Keratinocyte (primary cell): ENCODE data around the gene DECR2. TPM values are rescaled to one million over a fixed set of nuclear protein-coding genes. Genes with fewer than 3 reads are reported as not detected.

Experiments used
- DNase-seq: peaks from one replicate; pipeline ENCODE4 v3.0.0-alpha.2; 2011; ENCODE audit warnings: low read depth, missing footprints, low spot score
- FAIRE-seq: peaks from 2 replicates; lab custom pipeline; 2011; peaks lifted over from hg19 to GRCh38; lab: Jason Lieb, UNC
- H2AFZ ChIP-seq: 2 replicates; pipeline ENCODE4 v1.6.0; 2012; ENCODE audit warnings: low read length, control low read depth, inconsistent platforms; ENCODE audit not compliant: control insufficient read depth
- H3K27ac ChIP-seq: 2 replicates; pipeline ENCODE4 v1.5.1; 2011; ENCODE audit warnings: low read length; ENCODE audit not compliant: control insufficient read depth, insufficient read depth
- H3K27me3 ChIP-seq: 3 replicates; pipeline ENCODE4 v1.6.0; 2011; ENCODE audit warnings: low read length; ENCODE audit not compliant: control insufficient read depth, insufficient read depth; ENCODE audit errors: extremely low read depth
- H3K36me3 ChIP-seq, 2 experiments: 2 replicates in 1 of 2; 3 replicates in 1 of 2; pipeline ENCODE4 v1.5.1; 2011; ENCODE audit warnings: low read length in 2 of 2, mild to moderate bottlenecking in 1 of 2; ENCODE audit not compliant: control insufficient read depth in 2 of 2, insufficient read depth in 2 of 2; ENCODE audit errors: extremely low read depth in 1 of 2
- H3K4me1 ChIP-seq: 3 replicates; pipeline ENCODE4 v1.5.1; 2011; ENCODE audit warnings: low read length; ENCODE audit not compliant: control insufficient read depth, insufficient read depth; ENCODE audit errors: extremely low read depth
- H3K4me2 ChIP-seq: 3 replicates; pipeline ENCODE4 v1.6.0; 2011; ENCODE audit warnings: low read depth, low read length; ENCODE audit not compliant: control insufficient read depth, insufficient read depth; ENCODE audit errors: extremely low read depth
- H3K4me3 ChIP-seq, 3 experiments: fragments of 200-600 bp in 1 of 3; sonication (generic) in 1 of 3; 2 replicates in 2 of 3; 3 replicates in 1 of 3; pipeline ENCODE4 v1.5.1; 2011 to 2016; ENCODE audit warnings: low read length in 3 of 3, mild to moderate bottlenecking in 3 of 3, control low read depth in 2 of 3, inconsistent platforms in 1 of 3, low read depth in 1 of 3, mixed read lengths in 1 of 3, mixed run types in 1 of 3, moderate library complexity in 1 of 3; ENCODE audit not compliant: control insufficient read depth in 2 of 3, insufficient read depth in 2 of 3; ENCODE audit errors: extremely low read depth in 1 of 3
- H3K79me2 ChIP-seq: 2 replicates; pipeline ENCODE4 v1.6.0; 2012; ENCODE audit warnings: low read length; ENCODE audit not compliant: control insufficient read depth, insufficient read depth
- H3K9ac ChIP-seq: 3 replicates; pipeline ENCODE4 v1.6.0; 2011; ENCODE audit warnings: low read length; ENCODE audit not compliant: control insufficient read depth, insufficient read depth; ENCODE audit errors: extremely low read depth
- H3K9me1 ChIP-seq: 3 replicates; pipeline ENCODE4 v1.6.0; 2011; ENCODE audit warnings: low read length; ENCODE audit not compliant: control insufficient read depth, insufficient read depth; ENCODE audit errors: extremely low read depth
- H3K9me3 ChIP-seq: 2 replicates; pipeline ENCODE4 v1.5.1; 2012; ENCODE audit warnings: low read depth, low read length; ENCODE audit not compliant: control insufficient read depth
- H4K20me1 ChIP-seq: 3 replicates; pipeline ENCODE4 v1.6.0; 2011; ENCODE audit warnings: low read length; ENCODE audit not compliant: control insufficient read depth, insufficient read depth; ENCODE audit errors: extremely low read depth
- CTCF ChIP-seq, 3 experiments: IDR thresholded peaks in 1 of 3; conservative IDR thresholded peaks in 1 of 3; optimal IDR thresholded peaks in 1 of 3; 2 replicates in 2 of 3; 3 replicates in 1 of 3; pipeline versions ENCODE3 to v1.5.1; 2011; ENCODE audit warnings: low read length in 3 of 3, mild to moderate bottlenecking in 3 of 3, moderate library complexity in 2 of 3, control low read depth in 1 of 3, inconsistent platforms in 1 of 3; ENCODE audit not compliant: insufficient read depth in 2 of 3; ENCODE audit errors: extremely low read depth in 1 of 3
- EZH2 ChIP-seq: IDR thresholded peaks from one replicate; pipeline ENCODE4 v1.6.1; 2012; ENCODE audit warnings: inconsistent platforms, mild to moderate bottlenecking, low read length, moderate library complexity
- dilution Hi-C: fragments of 300-500 bp; cut with MboI; formaldehyde crosslinking; loops from one replicate; pipeline ENCODE4 v1.7.0; 2020; ENCODE audit warnings: low sequenced_read_pairs; ENCODE audit not compliant: extremely low pct_ligation_motif_present
- polyA plus RNA-seq, 5 experiments: library from polyadenylated mRNA; depleted of rRNA in 3 of 5; stranded (reverse) in 3 of 5; stranded (forward) in 1 of 5; unstranded in 1 of 5; fragments of >200 nt; gene quantifications; 1 replicate in 1 of 5; 2 replicates in 3 of 5; 3 replicates in 1 of 5; pipeline versions ENCODE4 v1.2.1 to v1.2.3, GENCODE V29; 2011 to 2012; ENCODE audit warnings: missing spikeins in 2 of 5, low read depth in 1 of 5, low replicate concordance in 1 of 5

DECR2 gene
- polyA plus RNA-seq, 1 donor (not counting 4 experiments of a cell fraction or from before 2014, with no cell fraction given): 14.2 TPM

- Histone ChIP-seq H3K4me2 (no peak overlapping the region), H3K4me3 (no peak overlapping the region), H3K4me1 (no peaks in the 10 kb centered on the region), H3K9me3 (no peaks in the 10 kb centered on the region), H4K20me1 (peaks cover 3% of the 10 kb centered on the region), H2AFZ (no peak overlapping the region), H3K27me3 (no peaks in the 10 kb centered on the region), H3K9me1 (peaks cover 2% of the 10 kb centered on the region), H3K27ac (no peak overlapping the region), H3K36me3 (peaks cover 3 to 5% of the 10 kb centered on the region in 2 experiments), H3K9ac (no peak overlapping the region), H3K79me2 (peaks cover 37% of the 10 kb centered on the region)
- dilution Hi-C loops: no loop called here
- TF ChIP-seq CTCF (optimal IDR thresholded peaks at IDR 0.05 in 1 of 3, IDR thresholded peaks at IDR 0.05 in 1 of 3, conservative IDR thresholded peaks at IDR 0.05 in 1 of 3; ENCODE audit: extremely low read depth in 1 of 3, insufficient read depth in 2 of 3, low read length in 3 of 3) (no peak), EZH2 (no peak)
- DNase-seq (no peak), FAIRE-seq (no peak)
These were observed 39.8 kb downstream of the DECR2 start for GRCh38 chr16:441447-441846.

GRCh38 chr16:442976-443375 is 41.3 kb downstream of the DECR2 start:
- peaks cover 3 to 5% of the 10 kb centered on the region in 2 experiments for H3K36me3 ChIP-seq
- dilution Hi-C loops: no loop called here
- H3K9me1 ChIP-seq: peaks cover 2% of the 10 kb centered on the region
- no peak overlapping the region for H2AFZ ChIP-seq
- H3K27me3 ChIP-seq: no peaks in the 10 kb centered on the region
- H3K9me3 ChIP-seq: no peaks in the 10 kb centered on the region
- peaks cover 33% of the 10 kb centered on the region for H3K79me2 ChIP-seq
- H4K20me1 ChIP-seq: peaks cover 3% of the 10 kb centered on the region
- H3K27ac ChIP-seq: no peak overlapping the region
- FAIRE-seq (no peak), DNase-seq (no peak)
- H3K4me2 ChIP-seq: no peak overlapping the region
- H3K4me3 ChIP-seq: no peak overlapping the region
- no peaks in the 10 kb centered on the region for H3K4me1 ChIP-seq
- TF ChIP-seq EZH2 (no peak), CTCF (optimal IDR thresholded peaks at IDR 0.05 in 1 of 3, IDR thresholded peaks at IDR 0.05 in 1 of 3, conservative IDR thresholded peaks at IDR 0.05 in 1 of 3; ENCODE audit: extremely low read depth in 1 of 3, insufficient read depth in 2 of 3, low read length in 3 of 3) (no peak)
- H3K9ac ChIP-seq: no peak overlapping the region
